ENCODE measurements around the gene KCNS1.
A peak's percentile ranks its signal among the peaks of the same experiment; 100 is the strongest.
"Not testable (repeated sequence)": the region's sequence is repeated elsewhere in the genome, so short reads cannot be mapped to it uniquely, and the experiment has no call there.

The KCNS1 gene

GRCh38 chr20:45077559-45077958 lies 23.4 kb downstream of the KCNS1 start:
- no peak for DNase-seq (ENCODE audit: low read depth)

- no peak for DNase-seq (ENCODE audit: low read depth)
These were observed 27.7 kb downstream of the KCNS1 start for GRCh38 chr20:45073221-45073620.

- no peak for DNase-seq (ENCODE audit: low read depth)
These were observed 28.9 kb downstream of the KCNS1 start for GRCh38 chr20:45072066-45072465.

GRCh38 chr20:45070932-45071632 lies 29.8 kb downstream of the KCNS1 start:
- no peak for DNase-seq (ENCODE audit: low read depth)

GRCh38 chr20:45069261-45069660 lies 31.7 kb downstream of the KCNS1 start:
- DNase-seq (ENCODE audit: low read depth) = no peak

GRCh38 chr20:45067558-45067957 lies 33.4 kb downstream of the KCNS1 start:
- DNase-seq (ENCODE audit: low read depth) = no peak

GRCh38 chr20:45067087-45067486 lies 33.8 kb downstream of the KCNS1 start:
- no peak for DNase-seq (ENCODE audit: low read depth)

- peak; percentile 19 for DNase-seq (ENCODE audit: low read depth)
These were observed 34.6 kb downstream of the KCNS1 start for GRCh38 chr20:45066372-45066771.

- DNase-seq (ENCODE audit: low read depth) = no peak
These were observed 36.1 kb downstream of the KCNS1 start for GRCh38 chr20:45064812-45065211.

- DNase-seq (ENCODE audit: low read depth) = not testable (repeated sequence)
These were observed 37.8 kb downstream of the KCNS1 start for GRCh38 chr20:45063107-45063506.

- DNase-seq (ENCODE audit: low read depth) = peak; percentile 88
These were observed 39.7 kb downstream of the KCNS1 start for GRCh38 chr20:45061244-45061643.

GRCh38 chr20:45060294-45060693 lies 40.6 kb downstream of the KCNS1 start:
- DNase-seq (ENCODE audit: low read depth) = no peak

- no peak for DNase-seq (ENCODE audit: low read depth)
These were observed 41.8 kb downstream of the KCNS1 start for GRCh38 chr20:45059022-45059728.

- no peak for DNase-seq (ENCODE audit: low read depth)
These were observed 42.6 kb downstream of the KCNS1 start for GRCh38 chr20:45058168-45058850.

GRCh38 chr20:45056473-45057173 lies 44.3 kb downstream of the KCNS1 start:
- no peak for DNase-seq (ENCODE audit: low read depth)

- DNase-seq (ENCODE audit: low read depth) = no peak
These were observed 45.9 kb downstream of the KCNS1 start for GRCh38 chr20:45055056-45055455.

- no peak for DNase-seq (ENCODE audit: low read depth)
These were observed 47.2 kb downstream of the KCNS1 start for GRCh38 chr20:45053430-45054351.

- no peak for DNase-seq (ENCODE audit: low read depth)
These were observed 48.1 kb downstream of the KCNS1 start for GRCh38 chr20:45052698-45053429.

GRCh38 chr20:45051204-45052060 lies 49.5 kb downstream of the KCNS1 start:
- no peak for DNase-seq (ENCODE audit: low read depth)

Measured in non-pigmented ciliary epithelial cell (primary cell).